Lung (tissue), 12 donors: ENCODE measurements around the gene AGL. TPM values are rescaled to one million over a fixed set of nuclear protein-coding genes. Genes with fewer than 3 reads are reported as not detected.

ENCODE experiments used
- ATAC-seq: fragments of 200-7000 bp; cut with Tn5 transposase; one replicate; pipeline ENCODE4 v1.9.1; 2020; ENCODE audit warnings: moderate number of reproducible peaks; ENCODE audit not compliant: insufficient read depth, low FRiP score
- DNase-seq, 3 donors: peaks; one replicate each; pipeline ENCODE4 v3.0.0-alpha.2; 2013 to 2017
- H3K27ac ChIP-seq, 2 donors: one replicate each; pipeline ENCODE4 v1.5.1; 2013; ENCODE audit warnings: mild to moderate bottlenecking in 2 of 2, moderate library complexity in 2 of 2, control low read depth in 1 of 2, inconsistent platforms in 1 of 2, low read depth in 1 of 2, low read length in 1 of 2
- H3K27me3 ChIP-seq, 3 donors: one replicate each; pipeline ENCODE4 v1.5.1; 2013; ENCODE audit warnings: low read length in 2 of 3; ENCODE audit not compliant: control insufficient read depth in 3 of 3, insufficient read depth in 3 of 3
- H3K36me3 ChIP-seq, 4 donors: one replicate each; pipeline ENCODE4 v1.5.1; 2013; ENCODE audit warnings: low read length in 4 of 4, mild to moderate bottlenecking in 1 of 4, moderate library complexity in 1 of 4; ENCODE audit not compliant: control insufficient read depth in 4 of 4, insufficient read depth in 4 of 4
- H3K4me1 ChIP-seq, 5 donors: one replicate each; pipeline ENCODE4 v1.5.1; 2013; ENCODE audit warnings: low read length in 5 of 5, mild to moderate bottlenecking in 2 of 5, moderate library complexity in 1 of 5; ENCODE audit not compliant: control insufficient read depth in 5 of 5, insufficient read depth in 5 of 5
- H3K4me3 ChIP-seq: one replicate; pipeline ENCODE4 v1.5.1; 2013; ENCODE audit warnings: mild to moderate bottlenecking, control low read depth, moderate library complexity
- H3K9ac ChIP-seq, 2 donors: one replicate each; pipeline ENCODE4 v1.5.1; 2013; ENCODE audit warnings: low read length in 2 of 2, control low read depth in 1 of 2; ENCODE audit not compliant: insufficient read depth in 1 of 2
- H3K9me3 ChIP-seq, 4 donors: one replicate each; pipeline ENCODE4 v1.5.1; 2013; ENCODE audit warnings: low read length in 3 of 4, mild to moderate bottlenecking in 1 of 4, moderate library complexity in 1 of 4; ENCODE audit not compliant: control insufficient read depth in 4 of 4, insufficient read depth in 3 of 4
- WGBS, 2 donors: extraction: QIAGEN DNeasy Blood & Tissue Kit; methylation state at CpG; one replicate each; pipeline ENCODE4 v1.1.7; 2013; 5-methylcytosine and 5-hydroxymethylcytosine counted together
- polyA plus RNA-seq, 2 donors: library from polyadenylated mRNA; stranded (reverse); fragments of 200-250 nt; gene quantifications; one replicate each; pipeline ENCODE4 v1.2.1, GENCODE V29; 2013
- total RNA-seq, 2 donors: library from RNA; depleted of rRNA in 1 of 2; stranded (reverse); fragments of >200 nt in 1 of 2; gene quantifications; one replicate each; pipeline ENCODE4 v1.2.1, GENCODE V29; 2014 to 2021
- TF ChIP-seq, protein P1 (sequence below): IDR thresholded peaks from 2 replicates; pipeline ENCODE4 v1.5.1; 2012; ENCODE audit warnings: mild to moderate bottlenecking; ENCODE audit errors: control extremely low read depth, extremely low read depth
- donor health status: control.
- donor health status: control.
- donor health status: Bipolar disorder and iron deficiency.
- donor health status: healthy.
- donor health status: DM: yes; HTN: yes; CAD: no.

Gene AGL
- total and polyA plus RNA-seq, 4 donors: 4.3 to 24.0 (median 11.1) TPM

DNA sequence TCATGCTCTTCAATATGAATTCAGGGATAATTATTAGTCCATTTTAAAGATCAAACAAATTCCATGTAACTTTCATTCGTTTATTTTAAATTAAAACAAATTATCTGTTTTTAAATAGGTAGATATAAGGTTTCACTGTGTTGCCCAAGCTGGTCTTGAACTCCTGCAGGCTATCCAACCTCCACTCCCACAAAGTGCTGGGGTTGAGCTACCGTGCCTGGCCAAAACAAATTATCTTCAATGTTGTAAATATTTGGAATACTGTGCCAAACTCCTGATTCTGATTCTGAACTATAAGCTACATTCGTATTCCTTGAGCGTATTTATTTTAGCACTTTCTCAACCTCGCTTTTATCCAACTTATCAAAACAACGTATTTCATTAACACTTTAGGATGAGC, 19.6 kb downstream of the AGL start:
- Histone ChIP-seq H3K9ac (no peak overlapping the region), H3K4me1 (no peaks in the 10 kb centered on the region), H3K9me3 (no peaks in the 10 kb centered on the region), H3K27ac (no peak overlapping the region), H3K36me3 (peaks cover 0 to 2% (median 2%) of the 10 kb centered on the region in 4 donors), H3K27me3 (no peaks in the 10 kb centered on the region), H3K4me3 (no peak overlapping the region)
- no peak for ATAC-seq
- no peak for DNase-seq
- TF ChIP-seq, protein P1, sequence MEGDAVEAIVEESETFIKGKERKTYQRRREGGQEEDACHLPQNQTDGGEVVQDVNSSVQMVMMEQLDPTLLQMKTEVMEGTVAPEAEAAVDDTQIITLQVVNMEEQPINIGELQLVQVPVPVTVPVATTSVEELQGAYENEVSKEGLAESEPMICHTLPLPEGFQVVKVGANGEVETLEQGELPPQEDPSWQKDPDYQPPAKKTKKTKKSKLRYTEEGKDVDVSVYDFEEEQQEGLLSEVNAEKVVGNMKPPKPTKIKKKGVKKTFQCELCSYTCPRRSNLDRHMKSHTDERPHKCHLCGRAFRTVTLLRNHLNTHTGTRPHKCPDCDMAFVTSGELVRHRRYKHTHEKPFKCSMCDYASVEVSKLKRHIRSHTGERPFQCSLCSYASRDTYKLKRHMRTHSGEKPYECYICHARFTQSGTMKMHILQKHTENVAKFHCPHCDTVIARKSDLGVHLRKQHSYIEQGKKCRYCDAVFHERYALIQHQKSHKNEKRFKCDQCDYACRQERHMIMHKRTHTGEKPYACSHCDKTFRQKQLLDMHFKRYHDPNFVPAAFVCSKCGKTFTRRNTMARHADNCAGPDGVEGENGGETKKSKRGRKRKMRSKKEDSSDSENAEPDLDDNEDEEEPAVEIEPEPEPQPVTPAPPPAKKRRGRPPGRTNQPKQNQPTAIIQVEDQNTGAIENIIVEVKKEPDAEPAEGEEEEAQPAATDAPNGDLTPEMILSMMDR: no peak
- WGBS, 2 donors: 78 to 82% methylated on average over 6 of the region's 6 CpGs

- Histone ChIP-seq H3K27ac (no peak overlapping the region), H3K9ac (no peak overlapping the region), H3K4me3 (no peak overlapping the region), H3K27me3 (no peaks in the 10 kb centered on the region), H3K36me3 (peaks cover 0 to 6% (median under 1%) of the 10 kb centered on the region in 4 donors), H3K4me1 (no peaks in the 10 kb centered on the region), H3K9me3 (no peaks in the 10 kb centered on the region)
- 95 to 100% methylated on average over 1 of the region's 1 CpG for WGBS, 2 donors
- no peak for DNase-seq
- TF ChIP-seq, protein P1: no peak
- ATAC-seq: no peak
These were observed 21.9 kb downstream of the AGL start for GRCh38 chr1:99872063-99872462.

GRCh38 chr1:99877568-99877967, 27.4 kb downstream of the AGL start:
- no peak for DNase-seq
- Histone ChIP-seq H3K36me3 (peaks cover 2 to 20% (median 7%) of the 10 kb centered on the region in 4 donors), H3K27me3 (no peaks in the 10 kb centered on the region), H3K4me1 (no peaks in the 10 kb centered on the region), H3K4me3 (no peak overlapping the region), H3K27ac (no peak overlapping the region), H3K9me3 (no peaks in the 10 kb centered on the region), H3K9ac (no peak overlapping the region)
- ATAC-seq: no peak
- WGBS, 2 donors: 92 to 93% methylated on average over 3 of the region's 3 CpGs
- TF ChIP-seq, protein P1: no peak

DNA sequence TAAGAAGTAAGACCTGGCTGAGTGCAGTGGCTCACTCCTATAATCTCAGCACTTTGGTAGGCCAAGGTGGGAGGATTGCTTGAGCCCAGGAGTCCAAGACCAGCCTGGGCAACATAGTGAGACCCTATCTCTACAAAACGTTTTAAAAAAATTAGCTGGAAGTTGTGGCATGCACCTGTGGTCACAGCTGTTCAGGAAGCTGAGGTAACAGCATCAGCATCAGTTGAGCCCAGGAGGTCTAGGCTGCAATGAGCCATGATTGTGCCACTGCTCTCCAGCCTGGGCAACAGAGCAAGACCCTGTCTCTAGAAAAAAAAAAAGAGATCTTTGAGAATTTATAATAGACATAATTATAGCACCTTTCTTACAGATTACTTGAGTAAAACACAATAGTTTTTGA, 36.0 kb downstream of the AGL start:
- TF ChIP-seq, protein P1: no peak

More for the DNA sequence above, 36.0 kb downstream of the AGL start:
- Histone ChIP-seq H3K4me3 (no peak overlapping the region), H3K27me3 (no peaks in the 10 kb centered on the region), H3K36me3 (peaks cover 3 to 20% (median 12%) of the 10 kb centered on the region in 4 donors), H3K9me3 (no peaks in the 10 kb centered on the region), H3K27ac (no peak overlapping the region), H3K9ac (no peak overlapping the region), H3K4me1 (peaks cover 0 to 2% (median 0%) of the 10 kb centered on the region in 5 donors)
- ATAC-seq (no peak), DNase-seq (no peak)
- WGBS, 2 donors: 37 to 56% methylated on average over 1 of the region's 1 CpG
